Uterus (tissue), 4 donors: Measurements from ENCODE around the gene APOF. TPM values are rescaled to one million over a fixed set of nuclear protein-coding genes. Genes with fewer than 3 reads are reported as not detected.

ENCODE experiments used
- DNase-seq, 2 donors: peaks; one replicate each; pipeline ENCODE4 v3.0.0-alpha.2; 2019 to 2020
- H3K27ac ChIP-seq, 2 donors: fragments of 200-600 bp; sonication (generic); 1 replicate in 1 of 2; 2 replicates in 1 of 2; pipeline ENCODE4 v1.5.1; 2016 to 2018
- H3K27me3 ChIP-seq, 2 donors: fragments of 200-600 bp; sonication (generic); one replicate each; pipeline ENCODE4 v1.5.1; 2018 to 2019; ENCODE audit warnings: control low read depth in 1 of 2
- H3K36me3 ChIP-seq, 2 donors: fragments of 200-600 bp; sonication (generic); one replicate each; pipeline ENCODE4 v1.5.1; 2019; ENCODE audit warnings: control low read depth in 1 of 2
- H3K4me1 ChIP-seq, 2 donors: fragments of 200-600 bp; sonication (generic); one replicate each; pipeline ENCODE4 v1.5.1; 2018 to 2019; ENCODE audit warnings: control low read depth in 1 of 2
- H3K4me3 ChIP-seq, 2 donors: fragments of 200-600 bp; sonication (generic); 1 replicate in 1 of 2; 2 replicates in 1 of 2; pipeline ENCODE4 v1.5.1; 2018 to 2019; ENCODE audit warnings: mild to moderate bottlenecking in 1 of 2
- H3K9me3 ChIP-seq, 2 donors: fragments of 200-600 bp; sonication (generic); one replicate each; pipeline ENCODE4 v1.5.1; 2019; ENCODE audit warnings: control low read depth in 1 of 2
- POLR2A ChIP-seq, 2 donors: fragments of 450-650 bp; IDR thresholded peaks; one replicate each; pipeline ENCODE4 v1.6.1; 2016; ENCODE audit warnings: antibody characterized with exemption in 2 of 2, mild to moderate bottlenecking in 1 of 2, moderate library complexity in 1 of 2
- intact Hi-C: fragments of 100-400 bp; cut with DNase I; formaldehyde crosslinking; loops from one replicate; pipeline ENCODE4 v1.15.1; 2023; ENCODE audit warnings: low total_unique reads
- total RNA-seq, 4 donors: library from RNA; depleted of rRNA in 3 of 4; stranded (reverse); fragments of >200 nt in 3 of 4; gene quantifications; one replicate each; pipeline versions ENCODE4 v1.1.0 to v1.2.4, GENCODE V29; 2014 to 2023
- TF ChIP-seq, protein P1 (sequence below), 4 experiments: fragments of 200-600 bp in 2 of 4; fragments of 450-650 bp in 2 of 4; sonication (generic) in 2 of 4; IDR thresholded peaks; one replicate each; pipeline ENCODE4 v1.5.1; 2016 to 2019; ENCODE audit warnings: antibody characterized with exemption in 4 of 4, mild to moderate bottlenecking in 2 of 4, moderate library complexity in 1 of 4
- donor health status: DM: yes; HTN: yes; CAD: no.

APOF gene
- total RNA-seq, 4 donors from 2014 or later = not detected

GRCh38 chr12:56385873-56386272 is 23.2 kb upstream of the APOF start:
- no peak for DNase-seq
- intact Hi-C loops = no loop called here
- TF ChIP-seq, protein P1, sequence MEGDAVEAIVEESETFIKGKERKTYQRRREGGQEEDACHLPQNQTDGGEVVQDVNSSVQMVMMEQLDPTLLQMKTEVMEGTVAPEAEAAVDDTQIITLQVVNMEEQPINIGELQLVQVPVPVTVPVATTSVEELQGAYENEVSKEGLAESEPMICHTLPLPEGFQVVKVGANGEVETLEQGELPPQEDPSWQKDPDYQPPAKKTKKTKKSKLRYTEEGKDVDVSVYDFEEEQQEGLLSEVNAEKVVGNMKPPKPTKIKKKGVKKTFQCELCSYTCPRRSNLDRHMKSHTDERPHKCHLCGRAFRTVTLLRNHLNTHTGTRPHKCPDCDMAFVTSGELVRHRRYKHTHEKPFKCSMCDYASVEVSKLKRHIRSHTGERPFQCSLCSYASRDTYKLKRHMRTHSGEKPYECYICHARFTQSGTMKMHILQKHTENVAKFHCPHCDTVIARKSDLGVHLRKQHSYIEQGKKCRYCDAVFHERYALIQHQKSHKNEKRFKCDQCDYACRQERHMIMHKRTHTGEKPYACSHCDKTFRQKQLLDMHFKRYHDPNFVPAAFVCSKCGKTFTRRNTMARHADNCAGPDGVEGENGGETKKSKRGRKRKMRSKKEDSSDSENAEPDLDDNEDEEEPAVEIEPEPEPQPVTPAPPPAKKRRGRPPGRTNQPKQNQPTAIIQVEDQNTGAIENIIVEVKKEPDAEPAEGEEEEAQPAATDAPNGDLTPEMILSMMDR (IDR thresholded peaks at IDR 0.05) = no peak
- no peak for TF ChIP-seq POLR2A (IDR thresholded peaks at IDR 0.05)
- Histone ChIP-seq H3K4me1 (no peaks in the 10 kb centered on the region), H3K27ac (no peak overlapping the region), H3K9me3 (no peaks in the 10 kb centered on the region), H3K36me3 (no peaks in the 10 kb centered on the region), H3K27me3 (no peaks in the 10 kb centered on the region), H3K4me3 (no peak overlapping the region)

DNA sequence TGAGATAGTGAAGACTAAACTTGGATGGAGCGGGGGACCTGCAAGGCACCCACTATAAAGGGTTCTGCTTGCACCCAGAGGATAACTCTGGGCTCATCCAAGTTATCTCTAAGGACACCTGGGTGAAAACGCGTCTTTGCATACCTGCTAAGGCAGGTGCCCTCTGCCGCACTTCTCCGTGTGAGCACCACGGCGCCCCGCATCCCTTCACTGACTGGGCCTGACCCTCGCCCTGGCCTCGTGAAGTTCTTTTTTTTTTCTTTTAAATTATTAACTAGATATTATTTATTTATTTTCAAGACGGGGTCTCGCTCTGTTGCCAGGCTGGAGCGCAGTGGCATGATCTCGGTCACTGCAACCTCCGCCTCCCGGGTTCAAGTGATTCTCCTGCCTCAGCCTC is 20.0 kb upstream of the APOF start:
- Histone ChIP-seq H3K9me3 (no peaks in the 10 kb centered on the region), H3K4me1 (no peaks in the 10 kb centered on the region), H3K4me3 (no peak overlapping the region), H3K36me3 (no peaks in the 10 kb centered on the region), H3K27ac (no peak overlapping the region), H3K27me3 (no peaks in the 10 kb centered on the region)
- no peak for TF ChIP-seq POLR2A (IDR thresholded peaks at IDR 0.05)
- TF ChIP-seq, protein P1 (IDR thresholded peaks at IDR 0.05) = no peak
- intact Hi-C loops = no loop called here
- DNase-seq = no peak

DNA sequence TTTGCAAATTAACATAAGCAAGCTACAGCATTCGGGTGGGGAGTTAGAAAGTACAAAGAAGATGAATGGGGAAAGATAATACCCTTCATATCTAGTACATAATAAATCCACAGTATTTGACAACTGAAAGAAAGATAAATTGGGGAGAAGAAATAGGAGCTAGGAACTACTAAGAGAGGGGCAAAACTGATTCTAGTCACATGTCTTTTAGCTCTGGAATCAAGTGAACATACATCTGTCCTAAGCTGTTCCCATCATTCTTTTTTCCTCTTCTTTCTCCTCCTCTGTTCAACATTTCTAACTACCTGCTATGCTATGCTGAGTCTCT is 15.3 kb upstream of the APOF start:
- no peaks in the 10 kb centered on the region for H3K27me3 ChIP-seq
- H3K4me1 ChIP-seq = no peaks in the 10 kb centered on the region
- H3K27ac ChIP-seq = no peak overlapping the region
- H3K4me3 ChIP-seq = no peak overlapping the region
- DNase-seq = no peak
- intact Hi-C loops = no loop called here
- H3K36me3 ChIP-seq = no peaks in the 10 kb centered on the region
- no peaks in the 10 kb centered on the region for H3K9me3 ChIP-seq
- TF ChIP-seq, protein P1 (IDR thresholded peaks at IDR 0.05) = no peak
- TF ChIP-seq POLR2A (IDR thresholded peaks at IDR 0.05) = no peak

GRCh38 chr12:56377310-56377988 is 14.8 kb upstream of the APOF start:
- H3K9me3 ChIP-seq = no peaks in the 10 kb centered on the region
- no peak overlapping the region for H3K27ac ChIP-seq
- H3K4me3 ChIP-seq = no peak overlapping the region
- TF ChIP-seq, protein P1 (IDR thresholded peaks at IDR 0.05) = no peak
- no peak for TF ChIP-seq POLR2A (IDR thresholded peaks at IDR 0.05)
- H3K36me3 ChIP-seq = no peaks in the 10 kb centered on the region
- intact Hi-C loops = no loop called here
- H3K27me3 ChIP-seq = no peaks in the 10 kb centered on the region
- no peak for DNase-seq
- no peaks in the 10 kb centered on the region for H3K4me1 ChIP-seq

DNA sequence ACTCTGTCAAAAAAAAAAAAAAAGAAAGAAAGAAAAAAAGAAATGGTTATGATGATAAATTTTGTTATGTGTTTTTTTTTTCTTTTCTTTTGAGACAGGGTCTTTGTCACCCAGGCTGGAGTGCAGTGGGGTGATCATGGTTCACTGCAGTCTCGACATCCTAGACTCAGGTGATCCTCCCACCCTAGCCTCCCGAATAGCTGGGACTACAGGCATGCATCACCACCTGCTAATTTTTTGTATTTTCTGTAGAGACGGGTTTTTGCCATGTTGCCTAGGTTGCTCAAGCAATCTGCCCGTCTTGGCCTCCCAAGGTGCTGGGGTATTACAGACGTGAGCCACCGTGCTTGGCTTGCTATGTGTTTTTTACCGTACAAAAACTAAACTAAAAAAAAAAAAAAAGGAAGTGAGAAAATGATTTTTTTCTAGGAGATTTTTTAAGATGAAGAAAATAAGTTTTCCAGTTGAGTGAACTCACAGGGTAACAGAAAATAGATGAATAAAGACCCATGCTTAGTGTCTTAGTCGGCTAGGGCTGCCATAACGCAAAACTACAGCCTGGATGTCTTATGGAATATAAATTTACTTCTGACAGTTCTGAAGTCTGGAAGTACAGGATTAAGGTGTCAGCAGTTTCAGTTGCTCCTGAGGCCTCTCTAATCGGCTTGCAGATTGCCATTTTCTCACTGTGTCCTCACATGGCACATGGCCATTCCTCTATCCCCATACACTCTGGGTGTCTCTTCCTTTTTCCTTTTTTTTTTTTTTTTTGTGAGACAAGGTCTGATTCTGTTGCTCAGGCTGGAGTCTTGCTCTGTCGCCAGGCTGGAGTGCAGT is 13.2 kb upstream of the APOF start:
- H3K4me1 ChIP-seq = no peaks in the 10 kb centered on the region
- DNase-seq = no peak
- H3K27me3 ChIP-seq = no peaks in the 10 kb centered on the region
- H3K36me3 ChIP-seq = no peaks in the 10 kb centered on the region
- no peaks in the 10 kb centered on the region for H3K9me3 ChIP-seq
- TF ChIP-seq, protein P1 (IDR thresholded peaks at IDR 0.05) = no peak
- no peak for TF ChIP-seq POLR2A (IDR thresholded peaks at IDR 0.05)
- no peak overlapping the region for H3K4me3 ChIP-seq
- intact Hi-C loops = loop anchor here (2.0 kb wide), 1 partner anchor 23 kb away; no protein-coding TSS in a partner anchor
- H3K27ac ChIP-seq = no peak overlapping the region
